ENCODE results near the gene RNLS. TPM values are rescaled to one million over a fixed set of nuclear protein-coding genes. Genes with fewer than 3 reads are reported as not detected.

Gene RNLS
- total RNA-seq, 1 donor from 2014 or later, result 8.7 TPM

DNA sequence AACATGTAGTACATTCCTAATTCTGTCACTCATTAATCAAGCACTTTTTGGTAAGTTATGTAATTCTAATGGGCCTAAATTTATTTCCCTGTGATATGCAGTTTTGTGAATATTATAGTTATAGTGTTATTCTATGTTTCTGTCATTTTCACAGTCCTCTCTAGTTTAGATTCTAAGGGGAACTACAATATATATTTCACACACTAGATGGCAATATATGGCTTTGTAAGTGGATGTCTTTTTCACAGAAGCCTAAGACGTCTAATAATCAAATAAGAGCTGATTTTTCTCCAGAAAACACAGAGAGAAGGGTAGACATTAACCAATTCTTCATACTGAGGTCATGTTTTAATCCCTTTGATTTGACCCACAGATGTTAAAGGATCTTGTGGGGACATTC, 18.0 kb downstream of the RNLS start:
- TF ChIP-seq, protein P1, sequence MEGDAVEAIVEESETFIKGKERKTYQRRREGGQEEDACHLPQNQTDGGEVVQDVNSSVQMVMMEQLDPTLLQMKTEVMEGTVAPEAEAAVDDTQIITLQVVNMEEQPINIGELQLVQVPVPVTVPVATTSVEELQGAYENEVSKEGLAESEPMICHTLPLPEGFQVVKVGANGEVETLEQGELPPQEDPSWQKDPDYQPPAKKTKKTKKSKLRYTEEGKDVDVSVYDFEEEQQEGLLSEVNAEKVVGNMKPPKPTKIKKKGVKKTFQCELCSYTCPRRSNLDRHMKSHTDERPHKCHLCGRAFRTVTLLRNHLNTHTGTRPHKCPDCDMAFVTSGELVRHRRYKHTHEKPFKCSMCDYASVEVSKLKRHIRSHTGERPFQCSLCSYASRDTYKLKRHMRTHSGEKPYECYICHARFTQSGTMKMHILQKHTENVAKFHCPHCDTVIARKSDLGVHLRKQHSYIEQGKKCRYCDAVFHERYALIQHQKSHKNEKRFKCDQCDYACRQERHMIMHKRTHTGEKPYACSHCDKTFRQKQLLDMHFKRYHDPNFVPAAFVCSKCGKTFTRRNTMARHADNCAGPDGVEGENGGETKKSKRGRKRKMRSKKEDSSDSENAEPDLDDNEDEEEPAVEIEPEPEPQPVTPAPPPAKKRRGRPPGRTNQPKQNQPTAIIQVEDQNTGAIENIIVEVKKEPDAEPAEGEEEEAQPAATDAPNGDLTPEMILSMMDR (IDR thresholded peaks at IDR 0.05; ENCODE audit: insufficient read depth, low read length, severe bottlenecking), result no peak
- Histone ChIP-seq H3K36me3 (ENCODE audit: control insufficient read depth, insufficient read depth, low read length) (no peaks in the 10 kb centered on the region), H3K4me3 (ENCODE audit: low read depth, low read length) (no peak overlapping the region), H3K27me3 (ENCODE audit: control insufficient read depth, insufficient read depth, low read length) (no peaks in the 10 kb centered on the region)
- DNase-seq (ENCODE audit: low read depth), result peak; percentile 51
- FAIRE-seq, result no peak

DNA sequence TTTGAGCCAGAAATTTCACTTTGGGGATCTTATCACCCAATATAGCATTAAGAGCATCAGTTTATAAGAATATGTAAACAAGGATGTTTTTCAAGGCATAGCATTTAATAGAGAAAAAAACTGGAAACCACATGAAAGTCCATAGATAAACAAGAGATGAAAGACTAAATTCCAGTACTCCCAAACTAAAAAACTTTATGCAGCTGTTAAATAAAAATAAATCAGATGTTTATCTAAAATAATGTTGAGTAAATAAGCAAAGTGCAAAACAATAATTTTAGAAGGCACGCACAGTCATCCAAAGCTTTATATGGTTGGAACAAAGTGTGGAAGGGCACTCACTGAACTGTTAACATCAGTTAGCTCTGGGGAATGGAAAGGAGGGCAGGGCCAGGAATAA, 21.0 kb downstream of the RNLS start:
- no peaks in the 10 kb centered on the region for H3K36me3 ChIP-seq (ENCODE audit: control insufficient read depth, insufficient read depth, low read length)
- TF ChIP-seq, protein P1 (IDR thresholded peaks at IDR 0.05; ENCODE audit: insufficient read depth, low read length, severe bottlenecking), result no peak
- FAIRE-seq, result no peak

DNA sequence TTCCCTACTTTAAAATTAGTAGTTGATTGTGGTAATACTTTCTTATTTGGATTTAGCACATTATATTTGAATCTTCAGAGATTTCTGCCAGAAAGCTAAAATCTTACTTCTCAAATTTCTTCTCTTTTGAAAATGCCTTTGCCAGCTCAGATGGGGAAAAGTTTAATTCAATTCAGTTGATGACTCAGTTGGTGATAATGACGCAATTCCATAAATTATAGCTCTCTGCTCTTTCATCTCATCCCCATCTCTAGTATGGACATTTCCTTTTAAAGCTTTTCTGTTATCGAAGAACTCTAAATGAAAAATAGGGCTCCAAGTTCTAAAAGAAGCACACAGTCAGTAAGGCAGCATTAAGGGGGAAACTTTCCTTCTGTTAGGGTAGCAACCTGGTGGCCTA, 25.5 kb downstream of the RNLS start:
- TF ChIP-seq, protein P1 (IDR thresholded peaks at IDR 0.05; ENCODE audit: insufficient read depth, low read length, severe bottlenecking), result no peak
- no peaks in the 10 kb centered on the region for H3K36me3 ChIP-seq (ENCODE audit: control insufficient read depth, insufficient read depth, low read length)
- no peak overlapping the region for H3K4me3 ChIP-seq (ENCODE audit: low read depth, low read length)
- FAIRE-seq, result no peak
- peak; percentile 55 for DNase-seq (ENCODE audit: low read depth)
- H3K27me3 ChIP-seq (ENCODE audit: control insufficient read depth, insufficient read depth, low read length), result no peaks in the 10 kb centered on the region

More for the DNA sequence above, 21.0 kb downstream of the RNLS start:
- no peaks in the 10 kb centered on the region for H3K27me3 ChIP-seq (ENCODE audit: control insufficient read depth, insufficient read depth, low read length)
- no peak overlapping the region for H3K4me3 ChIP-seq (ENCODE audit: low read depth, low read length)
- DNase-seq (ENCODE audit: low read depth), result no peak

DNA sequence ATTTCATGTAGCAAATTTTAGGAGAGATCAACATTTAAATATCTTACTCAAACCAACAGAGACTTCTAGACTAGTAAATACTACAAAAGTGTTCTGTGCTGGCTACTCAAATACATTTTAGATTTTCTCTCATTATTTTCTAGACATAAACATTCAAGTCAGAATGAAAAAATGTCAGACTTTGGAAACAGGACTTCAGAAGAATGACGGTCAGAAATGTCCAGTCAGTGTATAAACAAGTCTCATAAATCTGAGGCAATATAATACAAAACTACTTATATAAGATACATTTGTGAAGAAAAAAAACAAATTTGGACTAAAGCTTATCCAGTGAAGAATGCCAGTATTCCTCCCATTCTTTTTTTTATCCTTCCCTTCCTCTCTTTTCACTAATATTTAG, 25.9 kb downstream of the RNLS start:
- TF ChIP-seq, protein P1 (IDR thresholded peaks at IDR 0.05; ENCODE audit: insufficient read depth, low read length, severe bottlenecking), result no peak
- Histone ChIP-seq H3K36me3 (ENCODE audit: control insufficient read depth, insufficient read depth, low read length) (no peaks in the 10 kb centered on the region), H3K27me3 (ENCODE audit: control insufficient read depth, insufficient read depth, low read length) (no peaks in the 10 kb centered on the region), H3K4me3 (ENCODE audit: low read depth, low read length) (no peak overlapping the region)
- DNase-seq (ENCODE audit: low read depth) (no peak), FAIRE-seq (no peak)

DNA sequence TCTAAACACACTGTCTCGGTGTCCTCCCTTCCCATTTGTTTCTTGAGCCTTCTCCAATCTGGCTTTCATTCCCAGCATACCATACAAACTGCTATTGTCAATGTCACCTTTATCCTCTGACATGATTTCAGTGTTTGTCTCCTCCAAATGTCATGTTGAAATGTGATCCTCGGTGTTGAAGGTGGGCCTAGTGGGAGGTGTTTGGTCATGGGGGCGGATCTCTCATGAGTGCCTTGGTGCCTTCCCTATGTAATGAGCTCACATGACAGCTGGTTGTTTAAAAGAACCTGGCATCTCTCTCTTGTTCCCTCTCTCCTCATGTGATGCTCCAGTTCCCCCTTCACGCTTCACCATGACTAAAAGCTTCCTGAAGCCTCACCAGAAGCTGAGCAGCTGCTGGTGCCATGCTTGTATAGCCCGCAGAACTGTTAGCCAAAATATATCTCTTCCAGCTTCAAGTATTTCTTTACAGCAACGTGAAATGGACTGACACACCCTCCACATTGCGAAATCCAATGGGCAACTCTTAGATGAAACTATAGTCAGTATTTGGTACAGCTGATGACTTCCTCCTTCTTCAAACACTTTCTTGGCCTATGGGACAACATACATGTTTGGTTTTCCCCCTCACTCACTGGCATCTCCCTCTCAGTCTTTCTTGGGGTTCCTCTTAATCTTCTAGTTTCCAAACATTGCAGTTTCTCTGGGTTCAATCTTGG, 27.8 kb downstream of the RNLS start:
- TF ChIP-seq, protein P1 (IDR thresholded peaks at IDR 0.05; ENCODE audit: insufficient read depth, low read length, severe bottlenecking), result no peak
- Histone ChIP-seq H3K4me3 (ENCODE audit: low read depth, low read length) (no peak overlapping the region), H3K27me3 (ENCODE audit: control insufficient read depth, insufficient read depth, low read length) (no peaks in the 10 kb centered on the region), H3K36me3 (ENCODE audit: control insufficient read depth, insufficient read depth, low read length) (no peaks in the 10 kb centered on the region)
- DNase-seq (ENCODE audit: low read depth), result peak; percentile 43
- FAIRE-seq, result peak; percentile 79
